DND-41 (cell line): ENCODE results near the gene MRM3.
"Not testable (repeated sequence)": the region's sequence is repeated elsewhere in the genome, so short reads cannot be mapped to it uniquely, and the experiment has no call there.

ENCODE experiments used
- ATAC-seq: fragments of 200-7000 bp; cut with Tn5 transposase; 3 replicates; pipeline ENCODE4 v1.9.1; 2021; ENCODE audit warnings: low read depth; ENCODE audit not compliant: insufficient read depth
- DNase-seq: peaks from one replicate; pipeline ENCODE4 v3.0.0-alpha.2; 2020
- H2AFZ ChIP-seq: 2 replicates; pipeline ENCODE4 v1.6.0; 2012; ENCODE audit warnings: low read depth, low read length
- H3K27ac ChIP-seq: 2 replicates; pipeline ENCODE4 v1.5.1; 2012; ENCODE audit warnings: low read length, inconsistent platforms
- H3K27me3 ChIP-seq: fragments of 200-600 bp; sonication (generic); 2 replicates; pipeline ENCODE4 v1.6.0; 2012; ENCODE audit warnings: low read length, mild to moderate bottlenecking, inconsistent platforms; ENCODE audit not compliant: insufficient read depth, poor library complexity
- H3K36me3 ChIP-seq: 2 replicates; pipeline ENCODE4 v1.5.1; 2012; ENCODE audit warnings: low read length, inconsistent platforms; ENCODE audit not compliant: insufficient read depth
- H3K4me1 ChIP-seq: 2 replicates; pipeline ENCODE4 v1.5.1; 2012; ENCODE audit warnings: mild to moderate bottlenecking, low read length; ENCODE audit not compliant: insufficient read depth
- H3K4me2 ChIP-seq: 2 replicates; pipeline ENCODE4 v1.6.0; 2012; ENCODE audit warnings: mild to moderate bottlenecking, moderate library complexity, low read length, inconsistent platforms; ENCODE audit not compliant: insufficient read depth
- H3K4me3 ChIP-seq, 2 experiments: fragments of 200-600 bp in 1 of 2; shearing (Covaris generic) in 1 of 2; 2 replicates each; pipeline ENCODE4 v1.5.1; 2012 to 2016; ENCODE audit warnings: inconsistent platforms in 2 of 2, low read length in 2 of 2, mild to moderate bottlenecking in 2 of 2, low read depth in 1 of 2, moderate library complexity in 1 of 2
- H3K79me2 ChIP-seq: 2 replicates; pipeline ENCODE4 v1.6.0; 2012; ENCODE audit warnings: low read length, inconsistent platforms; ENCODE audit not compliant: insufficient read depth
- H3K9ac ChIP-seq: 2 replicates; pipeline ENCODE4 v1.6.0; 2012; ENCODE audit warnings: low read depth, mild to moderate bottlenecking, inconsistent platforms, low read length, moderate library complexity
- H3K9me3 ChIP-seq: 2 replicates; pipeline ENCODE4 v1.5.1; 2012; ENCODE audit warnings: low read length, moderate library complexity, mild to moderate bottlenecking, inconsistent platforms; ENCODE audit not compliant: insufficient read depth, severe bottlenecking
- H4K20me1 ChIP-seq: 2 replicates; pipeline ENCODE4 v1.6.0; 2012; ENCODE audit warnings: low read length; ENCODE audit not compliant: insufficient read depth
- CTCF ChIP-seq: IDR thresholded peaks from 2 replicates; pipeline ENCODE4 v1.5.1; 2012; ENCODE audit warnings: borderline replicate concordance, low read length, moderate library complexity, mild to moderate bottlenecking; ENCODE audit not compliant: poor library complexity, severe bottlenecking; ENCODE audit errors: extremely low read depth
- EZH2 ChIP-seq: IDR thresholded peaks from 3 replicates; pipeline ENCODE4 v1.6.1; 2012; ENCODE audit warnings: borderline replicate concordance, low read depth, mild to moderate bottlenecking, moderate library complexity, low read length, inconsistent platforms; ENCODE audit not compliant: severe bottlenecking

Gene MRM3

GRCh38 chr17:830950-831349 is 48.8 kb downstream of the MRM3 start:
- no peaks in the 10 kb centered on the region for H3K79me2 ChIP-seq
- H3K9ac ChIP-seq, result no peak overlapping the region
- H3K4me2 ChIP-seq, result no peak overlapping the region
- DNase-seq, result no peak
- H4K20me1 ChIP-seq, result no peaks in the 10 kb centered on the region
- H3K9me3 ChIP-seq, result no peaks in the 10 kb centered on the region
- no peak for TF ChIP-seq EZH2
- H3K36me3 ChIP-seq, result no peaks in the 10 kb centered on the region
- H3K27ac ChIP-seq, result no peak overlapping the region
- H3K4me1 ChIP-seq, result no peaks in the 10 kb centered on the region
- ATAC-seq, result no peak
- no peak overlapping the region for H3K4me3 ChIP-seq
- H2AFZ ChIP-seq, result no peak overlapping the region
- no peaks in the 10 kb centered on the region for H3K27me3 ChIP-seq

- Histone ChIP-seq H2AFZ (no peak overlapping the region), H3K9ac (no peak overlapping the region), H3K36me3 (no peaks in the 10 kb centered on the region), H4K20me1 (no peaks in the 10 kb centered on the region), H3K4me2 (no peak overlapping the region), H3K27ac (no peak overlapping the region), H3K4me1 (no peaks in the 10 kb centered on the region), H3K79me2 (no peaks in the 10 kb centered on the region), H3K4me3 (no peak overlapping the region), H3K9me3 (no peaks in the 10 kb centered on the region), H3K27me3 (no peaks in the 10 kb centered on the region)
- ATAC-seq, result no peak
- no peak for DNase-seq
- TF ChIP-seq EZH2 (no peak), CTCF (no peak)
These were observed 52.0 kb downstream of the MRM3 start for GRCh38 chr17:834136-834535.

- Histone ChIP-seq H4K20me1 (no peaks in the 10 kb centered on the region), H3K4me3 (no peak overlapping the region), H3K4me2 (no peak overlapping the region), H3K27ac (no peak overlapping the region), H3K36me3 (no peaks in the 10 kb centered on the region), H3K9ac (no peak overlapping the region), H3K4me1 (no peaks in the 10 kb centered on the region), H3K79me2 (no peaks in the 10 kb centered on the region), H3K27me3 (no peaks in the 10 kb centered on the region), H3K9me3 (no peaks in the 10 kb centered on the region), H2AFZ (no peak overlapping the region)
- ATAC-seq (no peak), DNase-seq (no peak)
- TF ChIP-seq EZH2 (no peak), CTCF (no peak)
These were observed 53.1 kb downstream of the MRM3 start for GRCh38 chr17:835263-835662.

- H3K4me1 ChIP-seq, H3K27me3 ChIP-seq, H3K27ac ChIP-seq: not testable (repeated sequence)
These were observed 53.6 kb downstream of the MRM3 start for GRCh38 chr17:835721-836120.

GRCh38 chr17:836151-836550 is 54.0 kb downstream of the MRM3 start:
- H2AFZ ChIP-seq, result no peak overlapping the region
- no peak overlapping the region for H3K4me2 ChIP-seq
- no peak for TF ChIP-seq EZH2
- TF ChIP-seq CTCF, result no peak
- no peaks in the 10 kb centered on the region for H3K27me3 ChIP-seq
- H3K9ac ChIP-seq, result no peak overlapping the region
- ATAC-seq (no peak), DNase-seq (no peak)
- H3K4me1 ChIP-seq, result no peaks in the 10 kb centered on the region
- H3K79me2 ChIP-seq, result no peaks in the 10 kb centered on the region
- H3K4me3 ChIP-seq, result no peak overlapping the region
- no peaks in the 10 kb centered on the region for H3K9me3 ChIP-seq
- H3K27ac ChIP-seq, result no peak overlapping the region
- H4K20me1 ChIP-seq, result no peaks in the 10 kb centered on the region
- H3K36me3 ChIP-seq, result no peaks in the 10 kb centered on the region

More at GRCh38 chr17:835721-836120, 53.6 kb downstream of the MRM3 start:
- H4K20me1 ChIP-seq, ATAC-seq, H3K36me3 ChIP-seq, H3K9me3 ChIP-seq, H3K4me2 ChIP-seq, H2AFZ ChIP-seq, H3K9ac ChIP-seq, DNase-seq, H3K79me2 ChIP-seq, H3K4me3 ChIP-seq: not testable (repeated sequence)
